Measurements from ENCODE around the gene ZNF444. TPM values are rescaled to one million over a fixed set of nuclear protein-coding genes. Genes with fewer than 3 reads are reported as not detected.

ZNF444 gene
- total and polyA plus RNA-seq, 2 of the 8 experiments (the other 6 are each of a cell fraction or from before 2014, with no cell fraction given) = 49.5 to 54.5 TPM

DNA sequence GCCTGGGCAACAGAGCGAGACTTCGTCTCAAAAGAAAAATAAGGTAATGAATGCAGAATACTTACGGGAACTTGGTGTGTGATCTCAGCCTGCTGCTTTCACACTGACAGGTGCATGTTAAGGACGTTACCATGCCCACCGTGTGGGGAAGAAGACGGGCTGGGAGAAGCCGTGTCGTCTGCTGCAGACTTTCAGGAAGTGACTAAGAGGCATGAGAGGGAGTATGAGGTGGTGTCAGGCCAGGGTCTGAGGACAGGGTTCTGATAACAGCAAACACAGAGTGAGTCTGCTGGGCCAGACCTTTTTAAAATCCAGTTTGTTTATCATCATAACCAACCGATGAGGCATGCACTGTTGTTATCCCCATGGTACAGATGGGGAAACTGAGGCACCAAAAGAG, 21.2 kb downstream of the ZNF444 start (continued):
- TF ChIP-seq HDAC6 (IDR thresholded peaks at IDR 0.05; ENCODE audit: low read depth, low read length) (no peak), RAD21 (IDR thresholded peaks at IDR 0.05 in 1 of 2, conservative IDR thresholded peaks at IDR 0.05 in 1 of 2; ENCODE audit: low read depth in 2 of 2, low read length in 2 of 2) (no peak), KDM4A (IDR thresholded peaks at IDR 0.05; ENCODE audit: low read depth, low read length, severe bottlenecking) (no peak), CHD1 (IDR thresholded peaks at IDR 0.05; ENCODE audit: low read depth, low read length) (no peak), MAFK (IDR thresholded peaks at IDR 0.05; ENCODE audit: low read depth, low read length) (no peak)

Data from H1 (cell line).